Fibroblast of mammary gland (primary cell): ENCODE data around the gene PPP3CA.

ENCODE experiments used
- DNase-seq: peaks from one replicate; pipeline ENCODE4 v3.0.0-alpha.2; 2010; ENCODE audit warnings: low read depth
- H3K4me3 ChIP-seq: 2 replicates; pipeline ENCODE4 v1.5.1; 2011; ENCODE audit warnings: low read depth, mild to moderate bottlenecking, low read length, moderate library complexity; ENCODE audit not compliant: control insufficient read depth
- TF ChIP-seq, protein P1 (sequence below): conservative IDR thresholded peaks from 2 replicates; pipeline ENCODE4 v1.5.1; 2011; ENCODE audit warnings: low read depth, low read length, inconsistent platforms; ENCODE audit not compliant: control insufficient read depth, insufficient read depth

PPP3CA gene

DNA sequence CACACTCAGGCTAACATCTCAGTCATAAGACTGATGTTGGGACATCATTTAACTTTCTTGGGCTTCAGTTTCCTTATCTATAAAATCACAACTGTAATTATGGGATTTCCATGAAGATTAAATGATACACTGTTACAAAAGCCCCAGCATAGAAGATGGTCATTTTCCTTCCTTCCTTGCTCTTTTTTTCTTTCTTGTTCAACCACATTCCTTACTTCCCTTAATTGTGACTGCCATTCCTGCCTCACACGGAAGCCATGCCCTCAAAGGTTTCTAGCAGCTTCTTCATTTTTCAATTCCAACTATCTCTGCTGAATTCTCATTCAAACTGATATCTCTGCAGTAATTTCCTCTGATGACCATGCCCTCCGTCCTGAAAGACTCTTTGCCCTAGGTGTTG is 311.8 kb downstream of the PPP3CA start:
- DNase-seq = no peak

DNA sequence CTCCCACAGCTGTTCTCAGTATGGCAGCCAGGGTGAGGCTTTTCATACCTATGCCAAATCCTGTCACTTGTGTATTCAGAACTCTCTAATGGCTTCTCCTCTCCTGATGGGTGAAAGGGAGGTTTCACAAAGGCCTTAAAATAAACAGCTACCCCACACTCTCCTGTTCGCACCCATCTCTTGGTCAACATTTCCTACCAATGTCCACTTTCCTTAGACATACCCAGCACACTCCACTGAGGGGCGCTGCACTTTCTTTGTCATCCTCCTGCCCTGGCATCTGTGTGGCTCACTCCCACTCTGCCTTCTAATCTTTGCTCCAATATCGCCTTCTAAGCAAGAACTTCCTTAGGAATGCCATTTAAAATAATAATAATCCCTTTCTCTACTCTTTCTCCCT is 313.3 kb downstream of the PPP3CA start:
- DNase-seq = no peak
- TF ChIP-seq, protein P1, sequence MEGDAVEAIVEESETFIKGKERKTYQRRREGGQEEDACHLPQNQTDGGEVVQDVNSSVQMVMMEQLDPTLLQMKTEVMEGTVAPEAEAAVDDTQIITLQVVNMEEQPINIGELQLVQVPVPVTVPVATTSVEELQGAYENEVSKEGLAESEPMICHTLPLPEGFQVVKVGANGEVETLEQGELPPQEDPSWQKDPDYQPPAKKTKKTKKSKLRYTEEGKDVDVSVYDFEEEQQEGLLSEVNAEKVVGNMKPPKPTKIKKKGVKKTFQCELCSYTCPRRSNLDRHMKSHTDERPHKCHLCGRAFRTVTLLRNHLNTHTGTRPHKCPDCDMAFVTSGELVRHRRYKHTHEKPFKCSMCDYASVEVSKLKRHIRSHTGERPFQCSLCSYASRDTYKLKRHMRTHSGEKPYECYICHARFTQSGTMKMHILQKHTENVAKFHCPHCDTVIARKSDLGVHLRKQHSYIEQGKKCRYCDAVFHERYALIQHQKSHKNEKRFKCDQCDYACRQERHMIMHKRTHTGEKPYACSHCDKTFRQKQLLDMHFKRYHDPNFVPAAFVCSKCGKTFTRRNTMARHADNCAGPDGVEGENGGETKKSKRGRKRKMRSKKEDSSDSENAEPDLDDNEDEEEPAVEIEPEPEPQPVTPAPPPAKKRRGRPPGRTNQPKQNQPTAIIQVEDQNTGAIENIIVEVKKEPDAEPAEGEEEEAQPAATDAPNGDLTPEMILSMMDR = no peak
- H3K4me3 ChIP-seq = no peak overlapping the region

More for the DNA sequence above, 311.8 kb downstream of the PPP3CA start:
- TF ChIP-seq, protein P1 = no peak
- no peak overlapping the region for H3K4me3 ChIP-seq

DNA sequence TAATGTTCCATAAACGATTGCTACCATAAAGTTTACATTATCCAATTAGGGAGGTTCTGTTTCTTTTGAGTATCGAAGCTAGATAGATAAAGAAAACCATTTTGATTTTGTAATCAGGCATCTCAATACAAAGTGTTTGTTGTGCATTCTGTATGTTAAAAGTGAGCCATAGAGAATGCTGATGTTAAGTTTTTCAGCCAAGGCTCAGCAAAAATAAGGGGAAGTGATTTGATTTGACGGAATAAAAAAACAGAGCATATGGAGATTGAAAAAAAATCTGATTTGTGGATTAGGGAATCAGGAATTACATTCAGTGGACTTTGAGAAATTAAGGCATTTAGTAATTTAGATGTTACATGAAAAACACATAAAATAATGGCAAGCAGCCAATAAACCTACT is 314.8 kb downstream of the PPP3CA start:
- DNase-seq = no peak
- H3K4me3 ChIP-seq = no peak overlapping the region
- TF ChIP-seq, protein P1 = no peak

DNA sequence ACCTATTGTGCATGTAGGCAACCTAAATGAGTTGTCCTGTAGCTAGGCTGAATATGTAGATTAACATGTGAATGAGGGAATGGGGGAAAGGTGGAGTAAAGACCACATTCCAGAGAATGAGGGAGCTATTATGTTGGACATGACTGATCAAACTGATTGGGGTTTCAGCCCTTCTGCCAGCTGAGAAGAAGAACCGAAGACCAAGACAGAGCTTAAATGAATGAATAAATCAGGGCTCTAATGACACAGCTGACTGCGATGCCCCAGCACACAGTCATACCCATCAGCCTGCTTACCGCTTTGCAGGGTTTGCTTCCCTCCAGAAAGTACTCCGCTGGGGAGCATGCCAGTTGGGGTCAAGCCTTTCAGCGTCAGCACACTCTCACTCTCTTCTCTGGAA is 315.4 kb downstream of the PPP3CA start:
- DNase-seq = no peak
- TF ChIP-seq, protein P1 = no peak
- H3K4me3 ChIP-seq = no peak overlapping the region

DNA sequence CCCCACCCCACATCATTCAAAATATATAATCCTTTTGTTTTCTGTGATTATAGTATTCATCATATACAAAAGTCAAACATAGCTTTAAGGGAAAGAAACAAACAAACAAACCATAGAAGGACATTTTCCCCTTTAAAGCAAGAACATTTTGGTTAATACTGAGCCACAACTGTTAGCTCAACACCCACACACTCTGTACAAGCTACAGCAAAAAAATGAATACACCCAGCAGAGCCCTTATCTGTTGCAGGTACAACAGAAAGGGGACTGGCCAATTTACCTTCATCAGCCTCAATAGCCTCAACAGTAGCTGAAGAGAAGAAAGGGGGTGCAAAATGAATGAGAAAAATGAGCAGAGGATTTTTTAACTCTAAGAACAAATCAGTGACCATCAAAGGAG is 318.4 kb downstream of the PPP3CA start:
- TF ChIP-seq, protein P1 = no peak
- DNase-seq = no peak
- no peak overlapping the region for H3K4me3 ChIP-seq

DNA sequence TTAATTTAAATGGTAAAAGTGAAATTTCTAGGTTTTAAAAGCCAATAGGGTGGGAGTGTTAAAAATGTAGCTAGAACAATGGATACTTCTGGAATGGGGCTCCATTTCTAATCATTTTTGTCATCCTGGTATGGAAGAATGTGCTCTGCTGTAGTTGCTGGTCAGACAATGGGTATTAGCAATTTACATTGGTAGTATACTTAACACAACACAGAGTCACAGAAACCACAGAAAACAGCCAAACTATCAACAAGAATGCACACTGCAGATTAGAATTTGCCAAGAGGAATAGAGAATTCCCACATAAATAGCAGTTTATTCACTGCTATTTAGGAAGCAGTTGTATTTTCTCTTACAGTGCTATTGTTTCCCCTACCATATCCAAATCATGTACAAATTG is 319.6 kb downstream of the PPP3CA start:
- TF ChIP-seq, protein P1 = no peak
- DNase-seq = no peak

DNA sequence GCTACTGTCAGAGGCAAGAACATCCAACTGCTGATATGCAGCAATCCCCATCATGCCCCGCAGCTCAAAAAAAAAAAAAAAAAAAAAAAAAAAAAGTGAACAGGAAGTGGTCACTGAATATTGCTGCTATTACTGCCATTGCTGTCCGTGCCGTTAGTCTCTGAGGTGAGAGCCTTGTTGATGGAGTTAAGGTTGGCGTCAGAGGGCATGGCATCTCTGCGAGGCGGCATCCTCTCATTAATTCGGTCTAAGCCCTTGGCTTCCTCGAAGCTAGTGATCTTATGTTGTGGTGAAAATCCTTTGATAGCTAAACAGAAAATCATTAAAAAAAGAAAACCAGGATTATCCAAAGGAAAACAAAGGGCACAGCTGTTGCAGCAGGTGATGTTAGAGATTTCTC is 321.6 kb downstream of the PPP3CA start:
- no peak overlapping the region for H3K4me3 ChIP-seq
- TF ChIP-seq, protein P1 = no peak
- no peak for DNase-seq

More for the DNA sequence above, 319.6 kb downstream of the PPP3CA start:
- no peak overlapping the region for H3K4me3 ChIP-seq
